Neutrophil (primary cell): ENCODE measurements around the gene APBA2.

Source experiments
- H3K27ac ChIP-seq: fragments of 200-600 bp; sonication (generic); 2 replicates; pipeline ENCODE4 v1.5.1; 2016; ENCODE audit warnings: mild to moderate bottlenecking, moderate library complexity
- H3K27me3 ChIP-seq: fragments of 200-600 bp; sonication (generic); 2 replicates; pipeline ENCODE4 v1.6.0; 2016; ENCODE audit warnings: mild to moderate bottlenecking
- H3K36me3 ChIP-seq: fragments of 200-600 bp; sonication (generic); 2 replicates; pipeline ENCODE4 v1.5.1; 2017
- H3K4me1 ChIP-seq, 2 experiments: fragments of 200-600 bp in 1 of 2; sonication (generic) in 1 of 2; 1 replicate in 1 of 2; 2 replicates in 1 of 2; pipeline versions ENCODE4 v1.5.1 to v1.6.1; 2013 to 2016; ENCODE audit warnings: low read depth in 1 of 2, low read length in 1 of 2, mild to moderate bottlenecking in 1 of 2, moderate library complexity in 1 of 2; ENCODE audit not compliant: control insufficient read depth in 1 of 2, insufficient read depth in 1 of 2
- H3K4me3 ChIP-seq, 2 experiments: fragments of 200-600 bp in 1 of 2; sonication (generic) in 1 of 2; 1 replicate in 1 of 2; 2 replicates in 1 of 2; pipeline ENCODE4 v1.5.1; 2013 to 2016; ENCODE audit warnings: low read depth in 1 of 2, low read length in 1 of 2, mild to moderate bottlenecking in 1 of 2, moderate library complexity in 1 of 2
- H3K9me3 ChIP-seq: fragments of 200-600 bp; sonication (generic); 2 replicates; pipeline ENCODE4 v1.5.1; 2016
- TF ChIP-seq, protein P1 (sequence below): fragments of 200-600 bp; sonication (generic); IDR thresholded peaks from 2 replicates; pipeline ENCODE4 v1.5.1; 2016; ENCODE audit warnings: antibody characterized with exemption

The APBA2 gene

GRCh38 chr15:28954466-28955159 is 68.8 kb downstream of the APBA2 start:
- H3K4me3 ChIP-seq, result no peak overlapping the region
- H3K27ac ChIP-seq, result no peak overlapping the region
- no peaks in the 10 kb centered on the region for H3K9me3 ChIP-seq
- TF ChIP-seq, protein P1, sequence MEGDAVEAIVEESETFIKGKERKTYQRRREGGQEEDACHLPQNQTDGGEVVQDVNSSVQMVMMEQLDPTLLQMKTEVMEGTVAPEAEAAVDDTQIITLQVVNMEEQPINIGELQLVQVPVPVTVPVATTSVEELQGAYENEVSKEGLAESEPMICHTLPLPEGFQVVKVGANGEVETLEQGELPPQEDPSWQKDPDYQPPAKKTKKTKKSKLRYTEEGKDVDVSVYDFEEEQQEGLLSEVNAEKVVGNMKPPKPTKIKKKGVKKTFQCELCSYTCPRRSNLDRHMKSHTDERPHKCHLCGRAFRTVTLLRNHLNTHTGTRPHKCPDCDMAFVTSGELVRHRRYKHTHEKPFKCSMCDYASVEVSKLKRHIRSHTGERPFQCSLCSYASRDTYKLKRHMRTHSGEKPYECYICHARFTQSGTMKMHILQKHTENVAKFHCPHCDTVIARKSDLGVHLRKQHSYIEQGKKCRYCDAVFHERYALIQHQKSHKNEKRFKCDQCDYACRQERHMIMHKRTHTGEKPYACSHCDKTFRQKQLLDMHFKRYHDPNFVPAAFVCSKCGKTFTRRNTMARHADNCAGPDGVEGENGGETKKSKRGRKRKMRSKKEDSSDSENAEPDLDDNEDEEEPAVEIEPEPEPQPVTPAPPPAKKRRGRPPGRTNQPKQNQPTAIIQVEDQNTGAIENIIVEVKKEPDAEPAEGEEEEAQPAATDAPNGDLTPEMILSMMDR, result no peak
- H3K4me1 ChIP-seq, result peaks cover 19 to 21% of the 10 kb centered on the region in 2 experiments
- H3K27me3 ChIP-seq, result peaks cover 43% of the 10 kb centered on the region
- no peaks in the 10 kb centered on the region for H3K36me3 ChIP-seq

DNA sequence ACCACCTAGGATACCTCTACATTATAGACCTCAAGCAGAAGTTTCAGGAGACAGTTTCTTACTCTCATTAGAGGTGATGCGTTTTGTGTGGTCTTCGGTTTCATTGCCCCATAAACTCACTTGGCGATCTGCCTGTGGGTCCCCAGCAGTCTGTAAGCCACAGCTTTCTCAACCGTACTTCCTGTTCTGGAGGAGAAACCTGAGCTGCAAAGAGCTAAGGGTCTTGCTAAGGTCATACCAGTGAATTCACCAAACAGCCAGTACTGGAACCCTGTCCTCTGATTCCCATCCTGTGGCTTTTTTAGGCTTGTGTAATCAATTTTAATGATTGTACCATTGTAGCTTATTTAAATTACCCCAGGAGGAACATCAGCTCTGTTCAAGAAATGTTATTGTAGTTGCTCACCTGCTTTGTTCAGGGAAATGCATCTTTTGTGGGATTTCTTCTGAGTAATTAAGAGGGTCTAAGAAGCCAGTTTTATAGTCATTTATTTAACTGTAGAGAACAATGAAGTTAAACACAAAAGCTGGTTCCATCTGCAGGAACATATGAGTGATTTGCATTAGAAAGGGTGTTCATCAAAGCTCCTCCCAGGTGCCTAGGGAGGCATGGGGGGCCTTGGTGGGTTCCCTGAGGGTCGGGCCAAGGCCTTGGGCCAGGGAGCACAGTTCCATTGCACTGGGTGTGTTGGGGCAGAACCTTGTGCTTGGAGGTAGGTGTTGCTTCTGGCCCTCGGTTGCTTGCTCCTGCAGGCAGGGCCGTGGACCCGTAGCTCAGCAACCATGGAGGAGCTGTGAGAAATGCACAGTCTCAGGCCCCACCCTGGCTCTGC is 69.6 kb downstream of the APBA2 start:
- H3K36me3 ChIP-seq, result no peaks in the 10 kb centered on the region
- peaks cover 36% of the 10 kb centered on the region for H3K27me3 ChIP-seq
- TF ChIP-seq, protein P1, result no peak
- H3K4me1 ChIP-seq, result peaks cover 19 to 21% of the 10 kb centered on the region in 2 experiments
- H3K9me3 ChIP-seq, result no peaks in the 10 kb centered on the region
- H3K4me3 ChIP-seq, result no peak overlapping the region
- no peak overlapping the region for H3K27ac ChIP-seq

GRCh38 chr15:28955993-28956421 is 70.2 kb downstream of the APBA2 start:
- Histone ChIP-seq H3K4me1 (peaks cover 19 to 21% of the 10 kb centered on the region in 2 experiments), H3K27me3 (peaks cover 29% of the 10 kb centered on the region), H3K36me3 (no peaks in the 10 kb centered on the region), H3K9me3 (no peaks in the 10 kb centered on the region), H3K27ac (no peak overlapping the region), H3K4me3 (no peak overlapping the region)
- TF ChIP-seq, protein P1, result no peak

- Histone ChIP-seq H3K4me3 (no peak overlapping the region), H3K4me1 (peaks cover 19 to 21% of the 10 kb centered on the region in 2 experiments), H3K27me3 (peaks cover 28% of the 10 kb centered on the region), H3K27ac (no peak overlapping the region), H3K9me3 (no peaks in the 10 kb centered on the region), H3K36me3 (no peaks in the 10 kb centered on the region)
- TF ChIP-seq, protein P1, result no peak
These were observed 70.7 kb downstream of the APBA2 start for GRCh38 chr15:28956491-28956890.

DNA sequence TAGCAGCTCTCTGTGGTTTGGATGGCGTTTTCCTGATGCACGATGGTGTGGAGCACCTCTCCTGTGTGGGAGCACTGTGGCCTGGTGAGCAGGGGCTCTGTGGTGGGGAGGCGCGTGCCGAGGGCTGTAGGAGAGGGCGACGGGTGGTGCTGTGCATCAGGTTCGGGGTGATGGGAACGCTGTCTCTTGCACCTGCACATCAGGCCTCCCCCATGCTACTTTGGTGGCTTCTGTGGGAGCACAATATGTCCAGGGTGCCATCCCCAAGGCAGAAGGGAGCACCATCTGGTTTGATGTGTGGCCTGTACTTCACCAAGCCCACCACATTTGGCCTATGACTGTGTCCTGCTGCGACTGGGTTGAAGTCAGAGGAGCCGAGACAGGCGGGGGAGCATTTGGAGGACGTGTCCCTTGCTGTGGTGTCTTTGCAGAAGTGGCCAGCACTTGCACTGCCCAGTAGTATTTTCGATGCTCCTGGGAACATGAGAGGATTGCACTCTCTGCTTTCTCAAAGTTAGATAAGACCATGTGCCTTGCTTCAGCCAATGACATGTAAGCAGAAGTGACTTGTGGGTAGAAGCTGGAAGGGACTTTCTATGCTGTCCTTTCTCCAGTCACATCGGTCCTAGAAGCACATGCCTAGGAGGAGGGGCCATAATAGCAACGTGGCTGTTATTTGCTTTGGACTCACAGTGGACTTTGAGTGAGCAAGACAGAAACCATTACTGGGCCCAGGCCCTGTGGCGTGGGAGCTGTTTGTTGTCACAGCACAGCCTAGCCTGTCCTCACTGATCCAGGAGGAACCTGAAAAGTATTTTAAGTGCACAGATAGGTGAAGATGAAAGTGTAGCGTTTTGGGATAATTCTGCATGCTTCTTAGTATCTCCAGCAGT is 72.1 kb downstream of the APBA2 start:
- TF ChIP-seq, protein P1, result no peak
- peaks cover 21% of the 10 kb centered on the region for H3K27me3 ChIP-seq
- H3K4me1 ChIP-seq, result peaks cover 19 to 21% of the 10 kb centered on the region in 2 experiments
- H3K4me3 ChIP-seq, result no peak overlapping the region
- H3K36me3 ChIP-seq, result no peaks in the 10 kb centered on the region
- H3K9me3 ChIP-seq, result no peaks in the 10 kb centered on the region
- H3K27ac ChIP-seq, result no peak overlapping the region
